Medulla oblongata (tissue), 1 donor: ENCODE data around the gene MRRF.

Source experiments
- DNase-seq: peaks from one replicate; pipeline ENCODE4 v3.0.0-alpha.2; 2015; ENCODE audit errors: extremely low spot score

Gene MRRF

DNA sequence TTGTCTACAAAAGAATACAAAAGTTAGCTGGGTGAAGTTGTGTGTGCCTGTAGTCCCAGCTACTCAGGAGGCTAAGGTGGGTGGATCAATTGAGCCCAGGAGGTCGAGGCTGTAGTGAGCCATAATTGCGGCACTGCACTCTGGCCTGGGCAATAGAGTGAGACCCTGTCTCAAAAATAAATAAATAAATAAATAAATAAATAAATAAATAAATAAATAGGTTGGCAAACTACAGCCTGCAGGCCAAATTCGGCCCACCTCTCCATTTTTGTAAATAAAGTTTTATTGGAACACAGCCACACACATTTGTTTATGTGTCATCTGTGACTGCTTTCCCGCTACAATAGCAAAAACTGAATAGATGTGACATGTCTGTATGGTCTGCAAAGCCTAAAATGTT lies 115.6 kb downstream of the MRRF start:
- no peak for DNase-seq
